Measurements from ENCODE around the gene FDX2.

FDX2 gene

GRCh38 chr19:10335352-10335985 is 19.7 kb upstream of the FDX2 start:
- no CpG with 5 or more reads among the region's 26 CpGs for WGBS (ENCODE audit: extremely low coverage, insufficient coverage, insufficient read length)
- Histone ChIP-seq H3K79me1 (ENCODE audit: low read length) (peaks cover 6% of the 10 kb centered on the region), H3K27me3 (ENCODE audit: insufficient read depth, low read length) (no peaks in the 10 kb centered on the region), H3K4me2 (ENCODE audit: low read length) (peak overlapping the region; percentile 94), H3K4ac (ENCODE audit: low read depth, low read length) (no peak overlapping the region), H2AFZ (ENCODE audit: insufficient read depth, low read length, poor library complexity) (peak overlapping the region; percentile 41), H3K23ac (ENCODE audit: low read length) (no peak overlapping the region), H3K9me3 (ENCODE audit: insufficient read depth, low read depth, low read length) (no peaks in the 10 kb centered on the region), H2BK120ac (ENCODE audit: insufficient read depth, low read length, poor library complexity) (no peak overlapping the region), H3K79me2 (ENCODE audit: control insufficient read depth, insufficient read depth, low read length, poor library complexity) (peaks cover 11% of the 10 kb centered on the region), H3K4me3 (ENCODE audit: low read depth, low read length) (no peak overlapping the region), H3K4me1 (ENCODE audit: control insufficient read depth in 1 of 2, insufficient read depth in 2 of 2, low read length in 2 of 2) (peaks cover 18 to 20% of the 10 kb centered on the region in 2 experiments), H2BK5ac (ENCODE audit: low read depth, low read length, poor library complexity) (no peak overlapping the region), H2BK12ac (ENCODE audit: low read length) (no peak overlapping the region), H4K12ac (ENCODE audit: low read depth, low read length) (no peak overlapping the region), H3K9ac (ENCODE audit: low read length) (no peak overlapping the region), H2AK5ac (ENCODE audit: low read length) (no peak overlapping the region), H3K36me3 (ENCODE audit: control insufficient read depth in 1 of 2, insufficient read depth in 2 of 2, low read length in 2 of 2) (peaks cover 1 to 4% of the 10 kb centered on the region in 2 experiments), H4K91ac (ENCODE audit: low read depth, low read length) (no peak overlapping the region), H3K18ac (ENCODE audit: low read length) (no peak overlapping the region), H4K8ac (ENCODE audit: low read depth, low read length) (peak overlapping the region; percentile 34), H3K14ac (ENCODE audit: low read length) (no peak overlapping the region), H3K27ac (ENCODE audit: low read depth, low read length) (no peak overlapping the region)
- no peak for DNase-seq

GRCh38 chr19:10334588-10335351 is 19.0 kb upstream of the FDX2 start:
- H2BK120ac ChIP-seq (ENCODE audit: insufficient read depth, low read length, poor library complexity) = peak overlapping the region; percentile 25
- H3K9me3 ChIP-seq (ENCODE audit: insufficient read depth, low read depth, low read length) = no peaks in the 10 kb centered on the region
- peak overlapping the region; percentile 44 for H3K9ac ChIP-seq (ENCODE audit: low read length)
- peaks cover 11% of the 10 kb centered on the region for H3K79me2 ChIP-seq (ENCODE audit: control insufficient read depth, insufficient read depth, low read length, poor library complexity)
- H4K8ac ChIP-seq (ENCODE audit: low read depth, low read length) = peak overlapping the region; percentile 69
- peak overlapping the region; percentile 16 for H3K27ac ChIP-seq (ENCODE audit: low read depth, low read length)
- no CpG with 5 or more reads among the region's 59 CpGs for WGBS (ENCODE audit: extremely low coverage, insufficient coverage, insufficient read length)
- peak overlapping the region; percentile 33 for H4K91ac ChIP-seq (ENCODE audit: low read depth, low read length)
- peak; percentile 98 to 99 for DNase-seq
- H2BK5ac ChIP-seq (ENCODE audit: low read depth, low read length, poor library complexity) = no peak overlapping the region
- H3K14ac ChIP-seq (ENCODE audit: low read length) = peak overlapping the region; percentile 59
- peaks cover 8 to 11% of the 10 kb centered on the region in 2 experiments for H3K36me3 ChIP-seq (ENCODE audit: control insufficient read depth in 1 of 2, insufficient read depth in 2 of 2, low read length in 2 of 2)
- H3K4me3 ChIP-seq (ENCODE audit: low read depth, low read length) = peak overlapping the region; percentile 70
- H2AK5ac ChIP-seq (ENCODE audit: low read length) = no peak overlapping the region
- no peaks in the 10 kb centered on the region for H3K27me3 ChIP-seq (ENCODE audit: insufficient read depth, low read length)
- peak overlapping the region; percentile 34 for H3K18ac ChIP-seq (ENCODE audit: low read length)
- peak overlapping the region; percentile 69 for H2AFZ ChIP-seq (ENCODE audit: insufficient read depth, low read length, poor library complexity)
- peak overlapping the region; percentile 11 for H3K4ac ChIP-seq (ENCODE audit: low read depth, low read length)
- peak overlapping the region; percentile 94 for H3K4me2 ChIP-seq (ENCODE audit: low read length)
- peaks cover 6% of the 10 kb centered on the region for H3K79me1 ChIP-seq (ENCODE audit: low read length)
- H2BK12ac ChIP-seq (ENCODE audit: low read length) = no peak overlapping the region
- H4K12ac ChIP-seq (ENCODE audit: low read depth, low read length) = peak overlapping the region; percentile 46
- no peak overlapping the region for H3K23ac ChIP-seq (ENCODE audit: low read length)
- H3K4me1 ChIP-seq (ENCODE audit: control insufficient read depth in 1 of 2, insufficient read depth in 2 of 2, low read length in 2 of 2) = peaks cover 18 to 20% of the 10 kb centered on the region in 2 experiments

GRCh38 chr19:10333758-10334587 is 18.2 kb upstream of the FDX2 start:
- peak overlapping the region; percentile 94 for H3K4me2 ChIP-seq (ENCODE audit: low read length)
- H4K91ac ChIP-seq (ENCODE audit: low read depth, low read length) = peak overlapping the region; percentile 33
- peaks cover 11% of the 10 kb centered on the region for H3K79me2 ChIP-seq (ENCODE audit: control insufficient read depth, insufficient read depth, low read length, poor library complexity)
- H3K4me1 ChIP-seq (ENCODE audit: control insufficient read depth in 1 of 2, insufficient read depth in 2 of 2, low read length in 2 of 2) = peaks cover 18 to 20% of the 10 kb centered on the region in 2 experiments
- WGBS (ENCODE audit: extremely low coverage, insufficient coverage, insufficient read length) = no CpG with 5 or more reads among the region's 44 CpGs
- H3K23ac ChIP-seq (ENCODE audit: low read length) = no peak overlapping the region
- H3K27ac ChIP-seq (ENCODE audit: low read depth, low read length) = peak overlapping the region; percentile 16
- peak overlapping the region; percentile 5 for H3K4ac ChIP-seq (ENCODE audit: low read depth, low read length)
- H3K4me3 ChIP-seq (ENCODE audit: low read depth, low read length) = peak overlapping the region; percentile 70
- H3K18ac ChIP-seq (ENCODE audit: low read length) = peak overlapping the region; percentile 34
- peak overlapping the region; percentile 69 for H4K8ac ChIP-seq (ENCODE audit: low read depth, low read length)
- no peak overlapping the region for H2AK5ac ChIP-seq (ENCODE audit: low read length)
- H3K9ac ChIP-seq (ENCODE audit: low read length) = peak overlapping the region; percentile 59
- peak overlapping the region; percentile 25 for H2BK120ac ChIP-seq (ENCODE audit: insufficient read depth, low read length, poor library complexity)
- H4K12ac ChIP-seq (ENCODE audit: low read depth, low read length) = peak overlapping the region; percentile 46
- H2BK5ac ChIP-seq (ENCODE audit: low read depth, low read length, poor library complexity) = no peak overlapping the region
- peak overlapping the region; percentile 69 for H2AFZ ChIP-seq (ENCODE audit: insufficient read depth, low read length, poor library complexity)
- H2BK12ac ChIP-seq (ENCODE audit: low read length) = no peak overlapping the region
- H3K36me3 ChIP-seq (ENCODE audit: control insufficient read depth in 1 of 2, insufficient read depth in 2 of 2, low read length in 2 of 2) = peaks cover 16 to 19% of the 10 kb centered on the region in 2 experiments
- H3K27me3 ChIP-seq (ENCODE audit: insufficient read depth, low read length) = no peaks in the 10 kb centered on the region
- peaks cover 6% of the 10 kb centered on the region for H3K79me1 ChIP-seq (ENCODE audit: low read length)
- no peaks in the 10 kb centered on the region for H3K9me3 ChIP-seq (ENCODE audit: insufficient read depth, low read depth, low read length)
- peak overlapping the region; percentile 59 for H3K14ac ChIP-seq (ENCODE audit: low read length)
- peak in 1 of 2 donors; percentile 22 for DNase-seq
